SIG-M5 (cell line): ENCODE measurements around the gene PRKCA.

ENCODE experiments used
- DNase-seq: peaks from one replicate; lab custom pipeline; 2025; lab: John Stamatoyannopoulos, UW

PRKCA gene

DNA sequence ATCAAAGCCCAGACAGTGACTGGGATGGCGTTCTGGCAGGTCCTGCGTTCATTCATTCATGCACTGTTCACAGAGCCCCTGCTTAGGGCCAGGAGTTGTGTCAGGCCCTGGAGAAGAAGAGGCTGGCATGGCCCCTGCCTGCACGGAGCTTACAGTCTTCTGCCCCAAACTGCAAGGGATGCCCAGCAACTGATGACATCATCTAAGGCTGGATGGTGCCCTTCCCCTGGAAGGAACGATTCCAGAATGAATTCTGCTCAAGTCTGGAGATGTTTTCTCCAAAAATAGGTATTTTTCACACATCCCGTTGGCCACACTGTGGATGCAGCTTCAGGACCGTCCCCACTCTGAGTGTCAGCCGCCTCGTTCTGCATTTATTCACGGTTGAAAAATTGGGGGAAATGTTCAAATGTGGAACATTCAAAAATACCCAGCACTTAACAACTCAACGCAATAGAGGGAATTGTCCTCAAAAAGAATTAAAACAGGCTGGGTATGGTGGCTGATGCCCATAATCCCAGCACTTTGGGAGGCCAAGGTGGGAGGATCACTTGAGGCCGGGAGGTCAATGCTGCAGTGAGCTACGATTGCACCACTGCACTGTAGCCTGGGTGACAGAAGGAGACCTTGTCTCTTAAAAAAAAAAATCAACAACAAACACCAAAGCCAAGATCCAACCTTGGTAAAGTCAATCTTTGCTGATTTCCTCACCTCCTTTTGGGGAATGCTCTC lies 508.7 kb downstream of the PRKCA start:
- DNase-seq: no peak

DNA sequence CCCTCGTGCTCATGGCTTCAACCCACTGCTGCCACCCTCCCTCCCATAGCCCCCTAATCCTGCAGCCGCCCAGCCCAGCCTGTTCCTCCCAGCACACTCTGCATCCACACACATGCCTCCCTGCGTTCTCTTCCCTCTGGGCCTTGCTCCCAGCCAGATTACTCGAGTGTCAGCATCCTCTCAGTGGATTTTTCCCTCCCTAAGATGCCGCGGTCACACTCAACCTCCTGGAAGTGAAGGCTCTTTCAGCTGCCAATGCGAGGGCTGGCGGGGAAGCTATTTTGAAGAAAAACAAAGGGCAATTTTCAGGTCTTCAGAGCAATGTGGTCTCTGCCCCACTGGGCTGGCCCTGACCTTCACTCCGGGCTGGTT lies 509.3 kb downstream of the PRKCA start:
- DNase-seq: no peak

- no peak for DNase-seq
Observed at GRCh38 chr17:66812571-66812970, 510.2 kb downstream of the PRKCA start.

- DNase-seq: no peak
Observed at GRCh38 chr17:66813296-66813695, 510.9 kb downstream of the PRKCA start.

DNA sequence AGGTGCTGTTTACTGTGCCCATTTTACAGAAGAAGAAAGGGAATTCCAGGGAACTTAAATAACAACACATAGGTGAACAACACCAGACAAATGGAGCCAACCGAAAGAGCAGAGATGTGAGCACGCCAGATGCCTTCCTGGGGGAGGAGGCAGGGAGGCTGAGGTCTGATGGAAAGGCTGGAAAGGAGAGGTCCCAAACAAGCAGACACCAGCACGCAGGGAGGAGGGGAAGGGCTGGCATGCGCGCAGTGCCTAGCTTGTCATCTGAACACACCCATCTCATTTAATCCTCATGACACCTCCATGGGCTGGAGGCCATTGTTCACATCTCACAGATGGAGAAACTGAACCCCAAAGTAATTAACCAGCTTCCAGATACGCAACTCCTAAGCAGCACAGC lies 511.6 kb downstream of the PRKCA start:
- DNase-seq: no peak

- no peak for DNase-seq
Observed at GRCh38 chr17:66814570-66814969, 512.2 kb downstream of the PRKCA start.

DNA sequence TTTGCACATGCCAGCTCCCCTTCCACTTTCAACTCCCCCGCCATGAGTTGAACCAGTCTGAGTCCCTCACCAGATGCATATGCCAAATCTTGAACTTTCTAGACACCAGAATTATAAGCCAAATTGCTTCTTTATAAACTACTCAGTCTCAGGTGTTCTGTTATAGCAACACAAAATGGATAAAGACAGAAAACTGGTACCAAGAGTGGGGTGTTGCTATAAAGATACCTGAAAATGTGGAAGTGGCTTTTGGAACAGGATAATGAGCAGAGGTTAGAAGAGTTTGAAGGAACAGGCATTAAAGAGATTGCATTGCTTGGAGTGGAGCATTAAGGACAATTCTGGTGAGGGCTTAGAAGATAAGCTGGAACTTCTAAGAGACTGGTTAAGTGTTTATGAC lies 515.3 kb downstream of the PRKCA start:
- no peak for DNase-seq

- no peak for DNase-seq
Observed at GRCh38 chr17:66819466-66819865, 517.1 kb downstream of the PRKCA start.

- DNase-seq: no peak
Observed at GRCh38 chr17:66822009-66822408, 519.6 kb downstream of the PRKCA start.

- no peak for DNase-seq
Observed at GRCh38 chr17:66826856-66827255, 524.4 kb downstream of the PRKCA start.

DNA sequence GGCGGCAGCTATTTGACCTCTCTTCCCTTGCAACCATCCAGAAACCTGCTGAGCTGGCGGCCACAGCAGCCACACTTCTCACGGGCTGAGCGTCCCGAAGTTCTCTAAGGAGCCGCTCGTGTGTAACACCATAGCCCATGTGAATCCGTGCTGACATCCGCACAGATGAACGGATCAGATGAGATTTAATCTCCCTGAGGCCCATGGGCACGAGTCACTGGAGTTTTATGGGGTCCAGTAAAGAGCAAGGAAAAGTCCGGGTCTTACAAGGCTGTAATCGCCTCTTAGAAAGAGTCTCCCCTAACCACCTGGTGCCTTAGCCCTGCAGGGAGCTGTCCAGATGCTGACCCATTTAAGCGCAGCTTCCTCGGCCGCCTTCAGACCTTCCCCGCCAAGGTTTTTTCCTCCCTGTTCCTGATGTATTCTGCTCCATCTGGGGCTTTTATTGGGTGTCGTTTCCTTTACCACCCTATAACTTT lies 527.0 kb downstream of the PRKCA start:
- no peak for DNase-seq

DNA sequence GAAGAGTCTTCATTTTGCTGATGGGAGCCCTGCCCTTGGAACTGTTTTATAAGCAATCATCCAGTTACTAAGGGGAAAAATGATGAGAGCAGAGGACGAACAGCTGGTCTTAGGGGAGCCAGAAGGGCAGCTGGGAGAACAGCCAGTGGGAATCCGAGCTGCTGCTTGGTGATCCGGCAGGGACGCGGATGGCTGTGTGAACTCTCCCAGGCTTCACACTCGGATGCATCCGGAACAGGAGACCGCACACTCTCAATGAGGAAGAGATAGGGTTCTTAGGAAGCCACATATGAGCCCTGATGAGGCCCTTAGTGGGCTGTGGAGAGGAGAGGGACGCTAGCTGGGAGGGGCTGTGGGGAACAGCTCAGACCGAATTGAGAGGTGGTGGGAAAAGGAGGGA lies 527.5 kb downstream of the PRKCA start:
- DNase-seq: no peak

DNA sequence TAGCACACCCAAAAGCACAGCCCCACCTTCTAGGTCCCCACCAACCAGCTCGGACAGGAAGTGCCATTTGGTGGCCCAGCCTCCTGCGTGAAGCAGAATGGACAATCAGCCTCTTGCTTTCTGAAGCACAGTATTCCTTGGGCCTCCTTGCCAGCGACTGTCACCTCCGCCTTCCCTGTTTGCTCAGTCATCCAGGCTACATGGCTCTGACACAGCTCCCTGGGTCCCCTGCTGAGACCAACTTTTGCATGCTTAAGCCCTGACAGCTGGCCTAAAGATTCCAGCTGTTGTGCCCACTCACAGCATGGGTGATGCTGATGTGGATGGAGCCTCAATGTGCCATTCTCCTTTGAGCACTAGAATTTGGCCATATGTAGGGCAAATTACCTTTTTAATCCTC lies 528.0 kb downstream of the PRKCA start:
- no peak for DNase-seq

DNA sequence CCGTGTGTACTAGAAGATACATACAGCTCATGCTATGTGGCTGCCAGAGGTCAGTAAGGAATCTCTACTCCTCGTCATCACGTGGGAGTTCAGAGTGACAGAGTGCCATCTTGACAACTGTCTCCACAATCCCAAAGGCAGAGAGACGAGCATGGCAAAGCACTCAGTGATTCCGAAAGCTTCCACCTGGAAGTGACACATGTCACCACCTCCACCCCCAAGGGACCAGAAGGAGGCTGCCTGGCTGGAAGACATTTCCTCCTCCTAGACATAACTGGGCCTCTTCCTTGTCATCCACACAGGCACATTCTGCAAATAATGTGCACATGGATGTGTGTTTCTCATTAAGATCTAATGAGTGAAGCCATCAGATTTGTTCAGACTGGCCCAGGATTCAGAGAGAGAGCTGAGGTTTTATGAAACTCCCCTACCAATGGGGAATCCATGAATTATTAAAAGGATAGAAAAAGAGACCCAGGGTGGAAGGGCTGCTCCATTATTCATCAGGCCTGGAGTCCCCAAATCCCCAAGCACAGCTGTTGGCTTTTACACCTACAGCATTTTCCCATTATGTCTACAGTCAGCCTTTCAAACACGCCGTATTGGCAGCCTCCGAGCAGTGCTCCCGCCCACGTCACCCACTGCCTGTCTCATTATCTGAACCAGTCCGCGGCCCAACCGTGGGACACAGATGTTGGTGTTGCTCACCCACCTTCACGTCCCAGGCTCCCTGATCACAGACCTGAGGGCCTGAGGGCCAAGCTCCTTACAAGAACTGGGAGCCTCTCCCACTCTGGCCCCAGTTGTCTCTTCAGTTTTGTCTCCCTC lies 529.2 kb downstream of the PRKCA start:
- no peak for DNase-seq

DNA sequence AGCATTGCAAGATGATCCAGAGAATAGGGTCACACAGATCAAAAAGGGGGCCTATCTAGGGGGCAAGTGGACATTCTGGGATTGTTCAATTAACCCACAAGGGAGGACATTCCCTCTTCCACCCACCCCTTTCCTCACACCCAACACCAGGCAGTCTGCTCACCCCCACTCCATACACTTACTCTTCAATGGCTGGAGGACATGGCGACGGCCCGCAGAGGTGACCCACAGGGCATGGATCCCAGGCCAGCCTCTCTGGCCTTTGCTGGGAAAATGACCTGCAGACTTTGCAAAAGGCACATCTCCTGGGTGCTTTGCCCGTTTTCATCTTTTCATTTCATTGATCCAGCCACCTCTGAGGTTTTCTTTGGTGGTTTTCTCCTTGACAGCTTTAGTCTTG lies 530.8 kb downstream of the PRKCA start:
- DNase-seq: no peak

GRCh38 chr17:66834426-66834918 lies 532.1 kb downstream of the PRKCA start:
- DNase-seq: no peak

DNA sequence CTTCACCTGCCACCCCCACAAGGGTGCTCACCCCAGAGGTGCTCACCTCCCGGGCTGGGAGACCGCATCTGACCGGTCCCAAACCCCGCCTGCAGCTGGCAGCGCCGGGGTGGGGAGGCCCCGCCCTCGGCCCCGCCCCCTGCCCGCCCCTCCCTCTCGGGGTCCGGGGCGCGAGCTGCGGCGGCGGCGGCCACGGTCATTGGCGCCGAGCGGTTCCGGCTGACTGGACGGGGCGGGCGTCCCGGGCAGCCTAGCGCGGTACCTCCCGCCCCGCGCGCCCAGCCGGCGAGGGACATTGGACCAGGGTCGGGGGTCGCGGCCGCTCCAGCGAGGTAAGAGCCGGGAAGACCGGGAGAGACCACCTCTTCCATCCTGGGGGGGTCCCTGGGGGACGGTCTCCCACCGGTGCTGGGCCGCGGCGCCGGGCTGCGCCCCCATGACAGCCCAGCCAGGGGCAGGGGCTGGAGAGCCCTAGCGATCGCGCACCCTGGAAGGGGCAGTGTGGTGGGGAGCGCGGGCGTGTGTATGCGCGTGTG lies 532.6 kb downstream of the PRKCA start, which contains the start of gene CACNG5:
TSS of gene CACNG5 (plus strand) at position 199 of the 536 bp plus-strand sequence. CDS start 42,216 bp downstream, outside the sequence.
- DNase-seq: no peak

DNA sequence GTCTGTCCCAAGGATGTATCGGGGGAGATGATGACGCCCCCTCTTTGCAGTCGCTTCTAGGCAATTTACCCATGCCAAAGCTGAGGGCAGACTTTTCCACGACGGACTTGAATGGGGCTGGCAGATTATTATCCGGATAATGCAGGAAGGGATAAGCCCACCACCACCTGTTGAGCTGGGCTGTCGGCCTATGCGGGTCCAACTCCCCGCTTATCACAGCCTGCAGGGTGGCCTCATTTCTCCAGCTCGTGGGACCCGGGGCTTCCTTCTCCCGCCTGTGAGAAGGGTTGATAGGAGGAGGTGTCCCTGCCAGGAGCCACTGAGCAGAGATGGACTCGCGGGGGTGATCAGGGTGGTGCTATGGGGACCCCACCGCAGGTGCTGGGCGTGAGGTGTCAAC lies 533.1 kb downstream of the PRKCA start:
- DNase-seq: no peak

DNA sequence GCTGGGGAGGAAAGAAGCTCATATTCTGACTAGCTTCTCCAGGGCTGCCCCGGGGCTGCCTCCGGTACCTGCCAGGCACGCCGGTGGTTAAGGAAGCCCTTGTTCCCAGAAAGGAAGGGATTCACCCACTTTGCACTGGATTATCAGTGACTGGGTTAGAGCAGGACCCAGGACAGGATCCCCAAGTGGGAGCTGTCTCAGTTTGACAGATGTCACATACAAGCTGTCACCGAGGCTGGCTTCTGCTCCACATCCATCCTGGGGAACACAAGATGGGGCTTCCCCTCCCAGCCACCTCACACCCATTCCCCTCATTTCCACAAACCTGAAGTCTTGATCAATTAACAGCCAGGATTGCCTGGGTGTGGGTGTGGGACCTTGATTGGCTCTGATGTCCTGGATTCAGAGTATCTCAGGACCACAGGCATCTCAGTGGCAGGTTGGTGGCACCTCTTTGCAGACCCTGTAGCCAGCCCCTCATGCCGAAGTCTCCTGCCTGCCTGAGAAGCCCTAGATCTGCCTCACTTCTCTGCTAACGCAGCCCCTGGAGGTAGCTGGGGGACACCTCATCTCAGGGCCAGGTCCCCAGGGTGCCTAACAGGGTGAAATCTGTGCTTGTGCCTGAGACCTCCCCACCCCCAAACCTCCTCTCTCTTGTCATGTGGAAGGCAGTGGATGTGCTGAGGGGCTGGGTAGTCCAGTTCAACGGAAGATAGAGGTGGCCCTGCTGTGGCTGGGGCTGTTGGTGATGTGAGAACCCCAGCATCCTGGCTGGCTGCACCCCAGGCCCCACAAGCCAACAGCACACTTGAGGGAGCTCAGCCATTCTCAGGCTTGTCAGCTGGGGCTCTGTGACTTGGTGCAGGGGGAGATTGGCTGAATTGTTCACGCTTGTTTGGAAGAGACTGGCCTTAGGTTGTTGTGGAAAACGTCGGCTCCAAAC lies 533.9 kb downstream of the PRKCA start:
- no peak for DNase-seq

- DNase-seq: no peak
Observed at GRCh38 chr17:66837226-66837625, 534.8 kb downstream of the PRKCA start.

GRCh38 chr17:66837885-66838665 lies 535.7 kb downstream of the PRKCA start:
- no peak for DNase-seq
